Right lobe of liver (tissue), 6 donors: ENCODE results near the gene KIF3B. TPM values are rescaled to one million over a fixed set of nuclear protein-coding genes. Genes with fewer than 3 reads are reported as not detected.

Experiments
- ATAC-seq, 4 donors: fragments of 200-7000 bp; cut with Tn5 transposase; one replicate each; pipeline ENCODE4 v1.9.1; 2020; ENCODE audit warnings: mild to moderate bottlenecking in 4 of 4, moderate library complexity in 4 of 4
- DNase-seq, 3 donors: peaks; one replicate each; pipeline ENCODE4 v3.0.0-alpha.2; 2020
- H3K27ac ChIP-seq, 3 donors: fragments of 200-600 bp; one replicate each; pipeline ENCODE4 v1.8.0; 2022
- H3K27me3 ChIP-seq, 2 donors: fragments of 200-600 bp; one replicate each; pipeline ENCODE4 v1.8.0; 2022
- H3K36me3 ChIP-seq, 4 donors: fragments of 200-600 bp; sonication (generic) in 1 of 4; one replicate each; pipeline versions ENCODE4 v1.5.1 to v1.8.0; 2017 to 2022; ENCODE audit warnings: control low read depth in 1 of 4
- H3K4me1 ChIP-seq, 4 donors: fragments of 200-600 bp; sonication (generic) in 1 of 4; one replicate each; pipeline versions ENCODE4 v1.5.1 to v1.8.0; 2017 to 2022; ENCODE audit warnings: control low read depth in 1 of 4
- H3K4me3 ChIP-seq, 3 donors: fragments of 200-600 bp; one replicate each; pipeline ENCODE4 v1.8.0; 2022
- H3K9me3 ChIP-seq, 4 donors: fragments of 200-600 bp; sonication (generic) in 1 of 4; one replicate each; pipeline versions ENCODE4 v1.5.1 to v1.8.0; 2017 to 2022; ENCODE audit warnings: control low read depth in 1 of 4
- CTCF ChIP-seq, 4 donors: fragments of 200-600 bp in 3 of 4; fragments of 450-650 bp in 1 of 4; IDR thresholded peaks; one replicate each; pipeline versions ENCODE4 v1.5.1 to v1.8.0; 2016 to 2022; ENCODE audit warnings: antibody characterized with exemption in 4 of 4, mild to moderate bottlenecking in 2 of 4
- POLR2A ChIP-seq: fragments of 450-650 bp; IDR thresholded peaks from one replicate; pipeline ENCODE4 v1.6.1; 2017; ENCODE audit warnings: antibody characterized with exemption, mild to moderate bottlenecking
- WGBS: methylation state at CpG from one replicate; pipeline ENCODE4 v1.1.6; 2018; ENCODE audit warnings: low coverage, low lambda C conversion rate; ENCODE audit not compliant: insufficient coverage; ENCODE audit errors: missing lambda C conversion rate; 5-methylcytosine and 5-hydroxymethylcytosine counted together
- intact Hi-C, 2 donors: fragments of 100-400 bp; cut with DNase I; formaldehyde crosslinking; loops; one replicate each; pipeline versions ENCODE4 v1.11.2 to v1.14.1; 2022
- total RNA-seq, 6 experiments: library from RNA; depleted of rRNA in 2 of 6; stranded (reverse); fragments of >200 nt in 2 of 6; fragmentation: NEBNext Ultra II Directional in 3 of 6; extraction: Animal tissue kit (Norgen Biotek cat#: 25700) in 3 of 6; gene quantifications; one replicate each; pipeline versions ENCODE4 v1.1.0 to v1.2.4, GENCODE V29; 2016 to 2023
- donor health status: DM: no; HTN: yes; CAD: no.
- donor health status: DM: no; HTN: no; CAD: no.
- donor health status: DM: no; HTN: no; CAD: no.
- donor health status: DM: no; HTN: yes; CAD: no.
- donor health status: DM: no; HTN: yes; CAD: no.

Gene KIF3B
- total RNA-seq, 6 experiments from 2014 or later: 16.4 to 23.6 (median 20.7) TPM

- peak; percentile 89 to 96 (median 91) for ATAC-seq
These were observed 12.4 kb downstream of the KIF3B start for GRCh38 chr20:32289661-32290431.

GRCh38 chr20:32291166-32291565 is 13.7 kb downstream of the KIF3B start:
- Histone ChIP-seq H3K36me3 (peaks cover 0 to 1% (median 0%) of the 10 kb centered on the region in 4 donors), H3K4me3 (no peak overlapping the region), H3K27me3 (no peaks in the 10 kb centered on the region), H3K9me3 (no peaks in the 10 kb centered on the region), H3K27ac (peak overlapping the region in 2 of 3 donors; percentile 83 to 92), H3K4me1 (peaks cover 0 to 45% (median 15%) of the 10 kb centered on the region in 4 donors)
- intact Hi-C loops: no loop called here
- 80% methylated on average over 1 of the region's 1 CpG for WGBS
- DNase-seq: no peak
- TF ChIP-seq POLR2A (no peak), CTCF (IDR thresholded peaks at IDR 0.05) (no peak)
- ATAC-seq: no peak

More at GRCh38 chr20:32289661-32290431, 12.4 kb downstream of the KIF3B start:
- TF ChIP-seq POLR2A: no peak
- TF ChIP-seq CTCF (IDR thresholded peaks at IDR 0.05): no peak
- H3K27me3 ChIP-seq: no peaks in the 10 kb centered on the region
- peak overlapping the region in 2 of 3 donors; percentile 21 to 22 for H3K4me3 ChIP-seq
- 46% methylated on average over 15 of the region's 15 CpGs for WGBS
- intact Hi-C loops: no loop called here
- H3K9me3 ChIP-seq: no peaks in the 10 kb centered on the region
- DNase-seq: peak; percentile 48 to 84 (median 66)
- peak overlapping the region; percentile 73 to 92 (median 83) for H3K27ac ChIP-seq
- H3K36me3 ChIP-seq: peaks cover 0 to 1% (median 0%) of the 10 kb centered on the region in 4 donors
- H3K4me1 ChIP-seq: peaks cover 0 to 43% (median 17%) of the 10 kb centered on the region in 4 donors

- DNase-seq: no peak
- TF ChIP-seq POLR2A: no peak
- no peak for TF ChIP-seq CTCF (IDR thresholded peaks at IDR 0.05)
These were observed 15.1 kb downstream of the KIF3B start for GRCh38 chr20:32292548-32292947.

GRCh38 chr20:32294071-32294470 is 16.6 kb downstream of the KIF3B start:
- TF ChIP-seq CTCF (IDR thresholded peaks at IDR 0.05): no peak
- no peak for TF ChIP-seq POLR2A
- Histone ChIP-seq H3K27ac (peak overlapping the region in 1 of 3 donors; percentile 6), H3K9me3 (no peaks in the 10 kb centered on the region), H3K27me3 (no peaks in the 10 kb centered on the region), H3K4me1 (peaks cover 0 to 50% (median 24%) of the 10 kb centered on the region in 4 donors), H3K4me3 (no peak overlapping the region), H3K36me3 (peaks cover 0 to 1% (median 0%) of the 10 kb centered on the region in 4 donors)
- DNase-seq: no peak
- no peak for ATAC-seq
- intact Hi-C loops: no loop called here
- WGBS: 36% methylated on average over 4 of the region's 4 CpGs

More at GRCh38 chr20:32292548-32292947, 15.1 kb downstream of the KIF3B start:
- Histone ChIP-seq H3K4me1 (peaks cover 0 to 45% (median 22%) of the 10 kb centered on the region in 4 donors), H3K4me3 (no peak overlapping the region), H3K36me3 (peaks cover 0 to 1% (median 0%) of the 10 kb centered on the region in 4 donors), H3K9me3 (no peaks in the 10 kb centered on the region), H3K27ac (no peak overlapping the region), H3K27me3 (no peaks in the 10 kb centered on the region)
- no peak for ATAC-seq
- WGBS: 93% methylated on average over 5 of the region's 8 CpGs
- intact Hi-C loops: no loop called here
